Motor neuron (in vitro differentiated cells): ENCODE data around the gene CALML6. TPM values are rescaled to one million over a fixed set of nuclear protein-coding genes. Genes with fewer than 3 reads are reported as not detected.
"Not testable (repeated sequence)": the region's sequence is repeated elsewhere in the genome, so short reads cannot be mapped to it uniquely, and the experiment has no call there.

Source experiments
- ATAC-seq, 8 experiments: fragments of 200-7000 bp; cut with Tn5 transposase; replicated peaks in 6 of 8; 2 replicates each; pipeline ENCODE4 v1.8.0; 2021; ENCODE audit warnings: mild to moderate bottlenecking in 8 of 8, moderate library complexity in 8 of 8
- H3K27ac ChIP-seq, 2 donors: fragments of 250-450 bp; sonication (Bioruptor Pico); 2 replicates each; pipeline ENCODE4 v1.9.0; 2021; ENCODE audit warnings: antibody characterized with exemption in 2 of 2, mild to moderate bottlenecking in 2 of 2, moderate library complexity in 1 of 2
- H3K4me1 ChIP-seq, 2 donors: fragments of 250-450 bp; sonication (Bioruptor Pico); replicated peaks in 1 of 2; 2 replicates each; pipeline ENCODE4 v1.6.1; 2021; ENCODE audit warnings: antibody characterized with exemption in 2 of 2, mild to moderate bottlenecking in 2 of 2, moderate library complexity in 1 of 2
- H3K4me3 ChIP-seq, 5 donors: fragments of 250-450 bp; sonication (Bioruptor Pico); 2 replicates each; pipeline ENCODE4 v1.9.0; 2021; ENCODE audit warnings: antibody characterized with exemption in 5 of 5, mild to moderate bottlenecking in 5 of 5, moderate library complexity in 4 of 5
- WGBS, 10 experiments: fragments of 450-650 bp; shearing (Covaris generic); methylation state at CpG; one replicate each; pipeline ENCODE4 v1.0.0; 2022; 5-methylcytosine and 5-hydroxymethylcytosine counted together
- in situ Hi-C, 9 experiments: fragments of 400-800 bp; cut with MboI; loops; one replicate each; pipeline ENCODE4 v1.15.0; 2021; ENCODE audit warnings: low sequenced_read_pairs in 9 of 9, low pct_unique_long_range_greater_than_20kb in 2 of 9; ENCODE audit not compliant: unreplicated experiment in 9 of 9
- total RNA-seq, 8 experiments: library from RNA; unstranded; fragments of 300-600 nt; gene quantifications; 2 replicates each; pipeline versions ENCODE4 v1.2.3 to v1.2.4, GENCODE V29; 2022

CALML6 gene
- total RNA-seq, 8 experiments from 2014 or later = 0.22 to 1.9 (median 0.70) TPM

GRCh38 chr1:1883092-1883873 is 31.8 kb upstream of the CALML6 start:
- peak in 7 of 8 experiments; percentile 26 to 63 (median 38) for ATAC-seq
- Histone ChIP-seq H3K4me1 (peaks cover 8 to 16% of the 10 kb centered on the region in 2 donors), H3K4me3 (no peak overlapping the region), H3K27ac (no peak overlapping the region)
- in situ Hi-C loops = no loop called here
- 15 to 100% (median 63%) methylated on average over 2 to 4 of the region's 4 CpGs; no CpG with 5 or more reads in 1 of the 10 experiments for WGBS, 10 experiments

GRCh38 chr1:1883890-1884289 is 31.2 kb upstream of the CALML6 start:
- peak in 1 of 8 experiments; percentile 7 for ATAC-seq
- H3K27ac ChIP-seq, in situ Hi-C loops, H3K4me3 ChIP-seq: not testable (repeated sequence)
- H3K4me1 ChIP-seq = peaks cover 14 to 22% of the 10 kb centered on the region in 2 donors
- 14 to 100% (median 81%) methylated on average over 1 to 11 of the region's 11 CpGs; no CpG with 5 or more reads in 1 of the 10 experiments for WGBS, 10 experiments

GRCh38 chr1:1889090-1889750 is 25.8 kb upstream of the CALML6 start:
- Histone ChIP-seq H3K4me1 (peaks cover 24 to 32% of the 10 kb centered on the region in 2 donors), H3K4me3 (peak overlapping the region; percentile 69 to 95 (median 93)), H3K27ac (peak overlapping the region; percentile 97 to 98)
- no peak for ATAC-seq
- 0 to 50% (median 8%) methylated on average over 1 to 9 of the region's 9 CpGs for WGBS, 10 experiments
- in situ Hi-C loops = no loop called here

- WGBS, 10 experiments = 0 to 17% (median 0%) methylated on average over 1 to 13 of the region's 88 CpGs; no CpG with 5 or more reads in 4 of the 10 experiments
- peak overlapping the region; percentile 69 to 95 (median 93) for H3K4me3 ChIP-seq
- in situ Hi-C loops = no loop called here
- H3K27ac ChIP-seq = peak overlapping the region; percentile 97 to 98
- peak; percentile 3 to 17 (median 12) for ATAC-seq
- H3K4me1 ChIP-seq = peaks cover 32 to 40% of the 10 kb centered on the region in 2 donors
Measured at GRCh38 chr1:1889847-1890505, 25.1 kb upstream of the CALML6 start.

- 0% methylated on average over 1 of the region's 137 CpGs; no CpG with 5 or more reads in 9 of the 10 experiments for WGBS, 10 experiments
- peak; percentile 60 to 80 (median 73) for ATAC-seq
- in situ Hi-C loops = no loop called here
Measured at GRCh38 chr1:1890506-1891348, 24.3 kb upstream of the CALML6 start, which contains the start of gene GNB1. GNB1 (minus strand) TSS chr1:1891087; CDS start chr1:1825453, 65,634 bp downstream.

GRCh38 chr1:1891349-1892078 is 23.5 kb upstream of the CALML6 start:
- ATAC-seq = peak; percentile 22 to 71 (median 66)
- WGBS, 10 experiments = 4 to 30% (median 8%) methylated on average over 4 to 5 of the region's 59 CpGs; no CpG with 5 or more reads in 7 of the 10 experiments
- peaks cover 36 to 44% of the 10 kb centered on the region in 2 donors for H3K4me1 ChIP-seq
- in situ Hi-C loops = no loop called here
- peak overlapping the region; percentile 69 to 95 (median 93) for H3K4me3 ChIP-seq
- H3K27ac ChIP-seq = peak overlapping the region; percentile 97 to 98

More at GRCh38 chr1:1890506-1891348, 24.3 kb upstream of the CALML6 start, which contains the start of gene GNB1:
- peak within 1 kb of the TSS; percentile 97 to 98 for H3K27ac ChIP-seq
- peak within 1 kb of the TSS; percentile 69 to 95 (median 93) for H3K4me3 ChIP-seq
- peaks cover 36 to 44% of the 10 kb centered on the region in 2 donors for H3K4me1 ChIP-seq

GRCh38 chr1:1892079-1892762 is 22.8 kb upstream of the CALML6 start:
- Histone ChIP-seq H3K4me3 (peak overlapping the region; percentile 69 to 95 (median 93)), H3K27ac (peak overlapping the region; percentile 97 to 98), H3K4me1 (peaks cover 38 to 44% of the 10 kb centered on the region in 2 donors)
- in situ Hi-C loops = no loop called here
- 38 to 92% (median 69%) methylated on average over 2 to 18 of the region's 21 CpGs; no CpG with 5 or more reads in 1 of the 10 experiments for WGBS, 10 experiments
- no peak for ATAC-seq

GRCh38 chr1:1892763-1893120 is 22.3 kb upstream of the CALML6 start:
- Histone ChIP-seq H3K4me1 (peaks cover 41% of the 10 kb centered on the region in 2 donors), H3K27ac (no peak overlapping the region), H3K4me3 (no peak overlapping the region)
- no peak for ATAC-seq
- in situ Hi-C loops = no loop called here
- WGBS, 10 experiments = 42 to 82% (median 71%) methylated on average over 2 to 6 of the region's 7 CpGs; no CpG with 5 or more reads in 3 of the 10 experiments

GRCh38 chr1:1893291-1893985 is 21.6 kb upstream of the CALML6 start:
- Histone ChIP-seq H3K4me1 (peaks cover 34 to 37% of the 10 kb centered on the region in 2 donors), H3K27ac (no peak overlapping the region), H3K4me3 (no peak overlapping the region)
- in situ Hi-C loops = no loop called here
- WGBS, 10 experiments = 87 to 100% (median 100%) methylated on average over 1 to 7 of the region's 19 CpGs; no CpG with 5 or more reads in 5 of the 10 experiments
- no peak for ATAC-seq

- WGBS, 10 experiments = 100% methylated on average over 1 of the region's 2 CpGs; no CpG with 5 or more reads in 8 of the 10 experiments
- in situ Hi-C loops = no loop called here
- Histone ChIP-seq H3K27ac (no peak overlapping the region), H3K4me3 (no peak overlapping the region), H3K4me1 (peaks cover 30 to 31% of the 10 kb centered on the region in 2 donors)
- no peak for ATAC-seq
Measured at GRCh38 chr1:1893997-1894353, 21.1 kb upstream of the CALML6 start.
